ENCODE measurements around the gene ELF5.

GRCh38 chr11:34449013-34449412 lies 64.6 kb downstream of the ELF5 start:
- TF ChIP-seq POLR2A (IDR thresholded peaks at IDR 0.05; ENCODE audit: control extremely low read depth in 1 of 2, low read depth in 2 of 2, low read length in 2 of 2) = no peak
- no peak for TF ChIP-seq USF2 (IDR thresholded peaks at IDR 0.05; ENCODE audit: low read length)
- TF ChIP-seq ZNF274 (IDR thresholded peaks at IDR 0.05; ENCODE audit: borderline replicate concordance, extremely low read depth, low read length) = no peak

Data from H1 (cell line).